ENCODE data around the gene CFAP53.

GRCh38 chr18:50283469-50284209 lies 17.3 kb upstream of the CFAP53 start:
- no peak for TF ChIP-seq EP300 (conservative IDR thresholded peaks at IDR 0.05; ENCODE audit: poor library complexity, severe bottlenecking)
- TF ChIP-seq CTCF (IDR thresholded peaks at IDR 0.05; ENCODE audit: poor library complexity, severe bottlenecking) = no peak
- TF ChIP-seq RAD21 (conservative IDR thresholded peaks at IDR 0.05) = no peak
